ENCODE data around the gene DIP2C.
"Not testable (repeated sequence)": the region's sequence is repeated elsewhere in the genome, so short reads cannot be mapped to it uniquely, and the experiment has no call there.

Gene DIP2C

DNA sequence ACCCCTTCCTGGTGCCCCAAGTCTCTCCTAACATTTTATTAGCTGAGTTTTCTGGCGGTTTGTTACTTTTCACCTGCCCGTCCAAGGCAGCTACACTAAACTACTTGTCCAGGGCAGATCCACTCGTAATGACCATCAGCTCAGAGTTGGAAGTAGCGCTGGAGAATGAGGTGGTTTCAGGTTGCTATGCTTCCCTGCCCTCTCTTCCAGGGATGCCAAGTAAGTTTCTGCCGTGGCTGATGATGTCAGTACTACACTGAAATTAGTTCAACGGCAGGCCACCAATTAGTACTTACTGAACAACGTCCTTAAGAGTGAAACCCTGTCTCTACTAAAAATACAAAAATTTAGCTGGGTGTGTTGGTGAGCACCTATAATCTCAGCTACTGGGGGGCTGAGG, 55.2 kb downstream of the DIP2C start:
- H3K79me2 ChIP-seq (ENCODE audit: insufficient read depth, low read length): no peaks in the 10 kb centered on the region
- H3K4me3 ChIP-seq (ENCODE audit: low read depth in 1 of 2, low read length in 2 of 2): no peak overlapping the region
- no peaks in the 10 kb centered on the region for H3K36me3 ChIP-seq (ENCODE audit: insufficient read depth, low read length)
- ATAC-seq (ENCODE audit: insufficient read depth, low read depth): no peak
- peaks cover 9% of the 10 kb centered on the region for H3K27me3 ChIP-seq (ENCODE audit: insufficient read depth, low read length, poor library complexity)
- no peak overlapping the region for H2AFZ ChIP-seq (ENCODE audit: low read depth, low read length)
- H3K4me1 ChIP-seq (ENCODE audit: insufficient read depth, low read length): no peaks in the 10 kb centered on the region
- no peak overlapping the region for H3K27ac ChIP-seq (ENCODE audit: low read length)
- TF ChIP-seq CTCF (IDR thresholded peaks at IDR 0.05; ENCODE audit: borderline replicate concordance, extremely low read depth, low read length, poor library complexity, severe bottlenecking): no peak
- no peak for TF ChIP-seq EZH2 (IDR thresholded peaks at IDR 0.05; ENCODE audit: borderline replicate concordance, low read depth, low read length, severe bottlenecking)
- no peaks in the 10 kb centered on the region for H3K9me3 ChIP-seq (ENCODE audit: insufficient read depth, low read length, severe bottlenecking)
- DNase-seq: no peak
- no peak overlapping the region for H3K9ac ChIP-seq (ENCODE audit: low read depth, low read length)
- H4K20me1 ChIP-seq (ENCODE audit: insufficient read depth, low read length): no peaks in the 10 kb centered on the region
- H3K4me2 ChIP-seq (ENCODE audit: insufficient read depth, low read length): no peak overlapping the region

DNA sequence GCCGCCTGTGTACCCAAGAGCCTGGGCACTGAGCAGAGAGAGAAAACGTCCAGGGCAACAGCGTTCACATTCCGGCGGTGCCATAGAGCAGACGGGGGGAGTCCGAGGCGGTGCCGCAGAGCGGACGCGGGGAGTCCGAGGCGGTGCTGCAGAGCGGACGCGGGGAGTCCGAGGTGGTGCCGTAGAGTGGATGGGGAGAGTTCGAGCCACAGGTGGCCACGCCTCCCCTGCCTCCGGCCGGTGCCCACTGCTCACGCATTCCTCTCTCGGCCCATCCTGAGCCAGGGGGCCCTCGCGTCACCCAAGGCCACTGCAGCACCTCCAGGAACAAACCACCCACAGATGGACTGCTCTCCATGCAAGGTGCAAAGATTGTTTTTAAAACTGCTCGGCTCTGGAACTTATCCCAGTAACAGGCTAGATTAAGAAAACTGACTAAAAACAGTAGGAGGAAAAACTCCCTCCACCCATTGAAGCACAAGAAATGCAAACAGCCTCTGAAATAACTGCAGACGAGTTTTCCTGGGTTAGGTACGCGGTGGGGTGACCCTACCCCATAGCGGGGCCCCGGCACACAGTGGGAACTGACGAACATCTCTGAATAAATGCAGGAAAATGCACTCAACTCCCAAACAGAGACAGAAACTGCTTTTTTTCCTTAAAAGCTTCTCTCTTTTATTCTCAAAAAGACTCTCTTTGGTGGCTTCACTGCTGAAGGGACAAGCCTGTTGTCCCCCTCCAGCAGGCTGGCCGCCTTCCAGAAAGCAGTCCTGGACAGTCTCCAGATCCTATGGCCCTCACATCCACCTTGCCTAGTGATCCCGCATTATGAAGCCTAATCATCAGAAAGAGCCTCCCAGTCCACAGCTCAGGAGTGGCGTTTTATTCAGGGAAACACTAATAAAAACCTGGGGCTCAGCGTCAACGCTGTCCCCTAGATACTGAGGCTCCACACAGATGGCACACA, 55.9 kb downstream of the DIP2C start:
- H3K4me2 ChIP-seq (ENCODE audit: insufficient read depth, low read length): no peak overlapping the region
- peaks cover 9% of the 10 kb centered on the region for H3K27me3 ChIP-seq (ENCODE audit: insufficient read depth, low read length, poor library complexity)
- H3K9me3 ChIP-seq (ENCODE audit: insufficient read depth, low read length, severe bottlenecking): no peaks in the 10 kb centered on the region
- no peaks in the 10 kb centered on the region for H3K79me2 ChIP-seq (ENCODE audit: insufficient read depth, low read length)
- ATAC-seq (ENCODE audit: insufficient read depth, low read depth) (no peak), DNase-seq (no peak)
- no peaks in the 10 kb centered on the region for H4K20me1 ChIP-seq (ENCODE audit: insufficient read depth, low read length)
- no peaks in the 10 kb centered on the region for H3K36me3 ChIP-seq (ENCODE audit: insufficient read depth, low read length)
- no peak overlapping the region for H3K27ac ChIP-seq (ENCODE audit: low read length)
- TF ChIP-seq EZH2 (IDR thresholded peaks at IDR 0.05; ENCODE audit: borderline replicate concordance, low read depth, low read length, severe bottlenecking): no peak
- no peak for TF ChIP-seq CTCF (IDR thresholded peaks at IDR 0.05; ENCODE audit: borderline replicate concordance, extremely low read depth, low read length, poor library complexity, severe bottlenecking)
- no peaks in the 10 kb centered on the region for H3K4me1 ChIP-seq (ENCODE audit: insufficient read depth, low read length)
- H3K9ac ChIP-seq (ENCODE audit: low read depth, low read length): no peak overlapping the region
- no peak overlapping the region for H2AFZ ChIP-seq (ENCODE audit: low read depth, low read length)
- H3K4me3 ChIP-seq (ENCODE audit: low read depth in 1 of 2, low read length in 2 of 2): no peak overlapping the region

DNA sequence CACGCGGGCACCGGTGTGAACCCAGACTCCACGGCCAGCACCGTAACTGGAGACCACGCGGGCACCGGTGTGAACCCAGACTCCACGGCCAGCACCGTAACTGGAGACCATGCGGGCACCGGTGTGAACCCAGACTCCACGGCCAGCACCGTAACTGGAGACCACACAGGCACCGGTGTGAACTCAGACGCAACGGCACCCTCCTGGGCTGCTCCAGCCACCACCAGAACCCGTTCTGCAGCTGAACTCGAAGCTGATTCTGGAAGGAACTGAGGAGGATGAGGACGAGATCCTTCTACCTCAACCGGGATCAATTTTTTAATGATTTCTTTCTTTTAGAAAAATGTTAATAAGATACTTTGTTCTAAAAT, 56.7 kb downstream of the DIP2C start:
- not testable (repeated sequence) for ATAC-seq (ENCODE audit: insufficient read depth, low read depth); H4K20me1 ChIP-seq (ENCODE audit: insufficient read depth, low read length); H3K27ac ChIP-seq (ENCODE audit: low read length); H3K9ac ChIP-seq (ENCODE audit: low read depth, low read length); H3K4me1 ChIP-seq (ENCODE audit: insufficient read depth, low read length); H3K4me3 ChIP-seq (ENCODE audit: low read depth in 1 of 2, low read length in 2 of 2); H3K36me3 ChIP-seq (ENCODE audit: insufficient read depth, low read length); H3K9me3 ChIP-seq (ENCODE audit: insufficient read depth, low read length, severe bottlenecking); H3K4me2 ChIP-seq (ENCODE audit: insufficient read depth, low read length); H2AFZ ChIP-seq (ENCODE audit: low read depth, low read length); H3K27me3 ChIP-seq (ENCODE audit: insufficient read depth, low read length, poor library complexity); H3K79me2 ChIP-seq (ENCODE audit: insufficient read depth, low read length); DNase-seq

DNA sequence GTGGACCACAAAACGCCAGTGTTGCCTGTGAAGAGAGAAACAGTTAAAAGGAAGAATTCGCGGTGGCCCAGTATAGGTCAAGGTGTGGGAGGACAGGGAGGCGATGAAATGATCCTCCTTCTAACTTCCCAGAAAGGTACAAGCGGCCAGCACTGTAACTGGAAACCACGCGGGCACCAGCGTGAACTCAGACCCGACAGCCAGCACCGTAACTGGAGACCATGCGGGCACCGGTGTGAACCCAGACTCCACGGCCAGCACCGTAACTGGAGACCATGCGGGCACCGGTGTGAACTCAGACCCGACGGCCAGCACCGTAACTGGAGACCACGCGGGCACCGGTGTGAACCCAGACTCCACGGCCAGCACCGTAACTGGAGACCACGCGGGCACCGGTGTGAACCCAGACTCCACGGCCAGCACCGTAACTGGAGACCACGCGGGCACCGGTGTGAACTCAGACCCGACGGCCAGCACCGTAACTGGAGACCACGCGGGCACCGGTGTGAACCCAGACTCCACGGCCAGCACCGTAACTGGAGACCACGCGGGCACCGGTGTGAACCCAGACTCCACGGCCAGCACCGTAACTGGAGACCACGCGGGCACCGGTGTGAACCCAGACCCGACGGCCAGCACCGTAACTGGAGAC, 57.2 kb downstream of the DIP2C start:
- not testable (repeated sequence) for ATAC-seq (ENCODE audit: insufficient read depth, low read depth); H3K9ac ChIP-seq (ENCODE audit: low read depth, low read length); H3K4me3 ChIP-seq (ENCODE audit: low read depth in 1 of 2, low read length in 2 of 2); H3K4me2 ChIP-seq (ENCODE audit: insufficient read depth, low read length); DNase-seq; H3K36me3 ChIP-seq (ENCODE audit: insufficient read depth, low read length); H3K9me3 ChIP-seq (ENCODE audit: insufficient read depth, low read length, severe bottlenecking); H3K4me1 ChIP-seq (ENCODE audit: insufficient read depth, low read length); H2AFZ ChIP-seq (ENCODE audit: low read depth, low read length); H3K27ac ChIP-seq (ENCODE audit: low read length); H3K27me3 ChIP-seq (ENCODE audit: insufficient read depth, low read length, poor library complexity); H3K79me2 ChIP-seq (ENCODE audit: insufficient read depth, low read length); H4K20me1 ChIP-seq (ENCODE audit: insufficient read depth, low read length)

Measured in DND-41 (cell line).